HG03571 (cell line): Measurements from ENCODE around the gene OR14C36.
"Not testable (repeated sequence)": the region's sequence is repeated elsewhere in the genome, so short reads cannot be mapped to it uniquely, and the experiment has no call there.

Experiments
- ATAC-seq: cut with Tn5 transposase; IDR thresholded peaks from one replicate; pipeline ENCODE4 v1.9.1; 2021; ENCODE audit not compliant: unreplicated experiment

Gene OR14C36, protein sequence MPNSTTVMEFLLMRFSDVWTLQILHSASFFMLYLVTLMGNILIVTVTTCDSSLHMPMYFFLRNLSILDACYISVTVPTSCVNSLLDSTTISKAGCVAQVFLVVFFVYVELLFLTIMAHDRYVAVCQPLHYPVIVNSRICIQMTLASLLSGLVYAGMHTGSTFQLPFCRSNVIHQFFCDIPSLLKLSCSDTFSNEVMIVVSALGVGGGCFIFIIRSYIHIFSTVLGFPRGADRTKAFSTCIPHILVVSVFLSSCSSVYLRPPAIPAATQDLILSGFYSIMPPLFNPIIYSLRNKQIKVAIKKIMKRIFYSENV

DNA sequence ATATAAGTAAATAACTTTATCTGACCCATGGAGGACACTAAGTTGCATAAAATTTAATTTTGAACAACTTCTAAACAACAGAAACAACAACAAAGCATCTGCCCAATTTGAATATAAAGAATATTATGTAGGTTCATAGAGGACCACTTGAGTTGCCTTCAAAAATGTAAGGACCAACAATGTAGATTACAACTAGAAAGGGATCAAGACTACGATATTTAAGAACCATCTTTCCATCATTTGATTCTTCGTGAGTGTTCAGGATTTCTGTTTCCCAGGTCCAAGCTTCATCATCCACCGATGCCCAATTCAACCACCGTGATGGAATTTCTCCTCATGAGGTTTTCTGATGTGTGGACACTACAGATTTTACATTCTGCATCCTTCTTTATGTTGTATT is at the start of gene OR14C36:
Gene OR14C36, plus strand, starts transcription at position 301 of the 400 bp plus-strand sequence. Its CDS starts 0 bp downstream, at position 301.
- ATAC-seq = no peak

DNA sequence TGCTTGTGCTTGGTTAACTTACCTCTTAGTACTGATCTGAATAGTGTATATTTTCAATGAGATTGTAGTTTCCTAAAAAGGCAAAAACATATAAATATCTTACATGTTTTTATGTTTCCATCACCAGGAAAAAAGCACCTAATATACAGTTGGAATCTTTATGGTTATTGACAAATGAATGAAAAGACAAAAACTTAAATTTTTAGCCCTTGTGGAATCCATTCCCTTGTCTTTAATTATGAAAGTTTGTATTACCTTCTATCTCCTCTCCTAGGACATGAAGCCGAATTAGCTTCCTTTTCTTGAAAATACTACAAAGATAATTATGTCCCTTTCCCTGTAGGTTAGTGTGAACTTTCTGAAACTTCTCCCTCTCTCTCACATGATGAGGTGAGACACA is 45.3 kb upstream of the OR14C36 start, which contains the start of gene OR2T12:
Gene OR2T12, minus strand, starts transcription at position 101 of the 400 bp plus-strand sequence. CDS start 7,846 bp downstream, outside the sequence.
- ATAC-seq = no peak

DNA sequence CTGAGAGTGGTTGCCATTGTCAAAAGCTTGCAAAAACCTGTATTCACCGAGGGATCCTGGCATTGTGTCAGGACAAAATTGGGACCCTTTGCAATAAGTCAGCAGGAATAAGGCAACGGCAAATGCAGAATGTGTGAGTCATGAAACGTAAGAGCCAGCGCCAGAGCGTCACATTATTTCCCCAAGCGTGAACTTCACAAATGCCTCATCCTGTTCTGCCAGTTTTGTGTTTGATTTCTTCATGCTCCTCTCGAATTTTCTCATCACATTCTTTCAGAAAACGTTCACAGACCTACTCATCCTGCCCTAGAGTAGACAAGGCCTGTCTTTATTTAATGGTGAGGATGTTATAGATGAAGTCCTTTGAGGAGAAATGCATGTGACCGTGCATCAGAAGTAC is 42.9 kb upstream of the OR14C36 start:
- not testable (repeated sequence) for ATAC-seq

DNA sequence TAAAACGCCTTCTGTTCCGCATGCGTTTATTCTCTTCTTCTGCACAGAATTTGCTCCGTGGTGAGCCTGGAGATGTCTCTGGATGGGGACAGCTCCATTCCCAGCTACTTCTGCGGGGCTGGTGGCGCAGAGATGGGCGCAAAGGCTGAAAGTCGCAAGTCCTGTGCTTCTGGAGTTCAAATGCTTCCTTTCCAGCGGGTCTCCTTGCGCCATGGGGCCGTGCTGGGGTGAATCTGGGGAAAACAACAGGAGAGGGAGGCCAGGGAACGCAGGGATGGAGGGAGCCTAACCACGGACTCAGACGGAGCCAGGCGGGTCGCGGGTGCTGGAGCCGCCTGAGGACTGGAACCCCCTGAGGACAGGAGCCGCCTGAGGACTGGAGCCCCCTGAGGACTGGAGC is 42.5 kb upstream of the OR14C36 start:
- no peak for ATAC-seq

DNA sequence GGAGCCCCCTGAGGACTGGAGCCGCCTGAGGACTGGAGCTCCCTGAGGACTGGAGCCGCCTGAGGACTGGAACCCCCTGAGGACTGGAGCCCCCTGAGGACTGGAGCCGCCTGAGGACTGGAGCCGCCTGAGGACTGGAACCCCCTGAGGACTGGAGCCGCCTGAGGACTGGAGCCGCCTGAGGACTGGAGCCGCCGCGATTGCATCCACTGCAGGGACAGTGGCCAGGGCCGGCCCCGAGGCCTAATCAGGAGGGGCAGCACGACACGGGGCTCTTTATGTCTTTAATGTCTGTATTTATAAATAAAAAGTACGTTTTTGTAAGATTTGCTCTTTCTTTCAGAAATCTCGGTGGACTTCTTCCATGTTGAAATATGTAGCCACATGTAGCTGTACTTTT is 41.8 kb upstream of the OR14C36 start:
- ATAC-seq = not testable (repeated sequence)

DNA sequence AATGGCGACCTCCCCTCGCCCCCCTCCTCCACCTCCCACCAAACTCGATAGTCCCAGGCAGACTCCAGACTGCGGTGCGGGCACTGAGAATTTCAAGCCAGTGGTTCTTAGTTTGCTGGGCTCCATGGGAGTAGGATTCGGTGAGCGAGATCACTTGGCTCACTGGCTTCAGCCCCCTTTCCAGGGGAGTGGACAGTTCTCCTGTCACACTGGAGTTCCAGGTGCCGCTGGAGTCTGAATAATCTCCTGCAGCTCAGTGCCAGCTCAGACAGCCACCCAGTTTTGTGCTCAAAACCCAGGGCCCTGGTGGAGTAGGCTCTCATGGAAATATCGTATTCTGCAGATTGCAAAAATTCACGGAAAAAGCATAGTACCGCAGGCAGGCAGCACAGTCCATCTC is 31.8 kb upstream of the OR14C36 start:
- ATAC-seq = no peak

DNA sequence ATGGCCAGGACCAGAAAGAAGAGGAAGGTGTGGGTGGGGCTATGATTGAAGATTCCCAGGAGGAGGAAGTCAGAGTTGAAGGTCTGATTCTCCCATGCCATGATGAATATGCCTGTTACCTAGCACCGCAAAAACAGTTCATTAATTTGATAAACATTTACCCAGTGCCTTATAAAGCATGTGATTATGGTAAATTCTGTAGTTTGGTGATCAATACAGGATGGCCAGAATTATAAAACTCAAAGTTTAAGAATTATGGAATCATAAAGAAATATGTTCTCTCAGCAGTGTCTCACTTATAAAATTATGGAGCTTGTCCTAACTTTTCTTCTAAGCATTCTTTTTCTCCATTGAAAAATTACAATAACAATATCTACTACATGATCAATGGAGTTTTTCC is 24.1 kb upstream of the OR14C36 start, which contains the start of gene OR2M7:
Gene OR2M7, minus strand, starts transcription at position 101 of the 400 bp plus-strand sequence. Its CDS starts 0 bp downstream, at position 101.
- no peak for ATAC-seq

DNA sequence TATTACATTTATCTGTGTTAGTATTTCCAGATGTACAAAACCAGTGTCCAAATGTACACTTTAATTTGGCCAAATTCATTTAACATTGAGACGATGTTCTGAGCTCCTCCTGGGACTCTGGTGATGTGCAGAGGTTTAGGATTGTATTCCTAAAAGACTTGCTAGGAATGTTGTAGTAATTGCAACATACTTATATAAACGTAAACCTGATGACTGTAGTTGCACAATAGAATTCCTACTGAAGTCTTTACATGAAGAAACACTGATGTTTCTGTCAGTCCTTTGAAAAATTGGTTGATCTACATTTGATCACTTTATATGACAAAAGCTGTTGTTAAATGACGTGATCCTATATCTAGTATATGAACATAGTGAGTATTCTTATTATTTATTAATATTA is 5.1 kb upstream of the OR14C36 start:
- no peak for ATAC-seq

DNA sequence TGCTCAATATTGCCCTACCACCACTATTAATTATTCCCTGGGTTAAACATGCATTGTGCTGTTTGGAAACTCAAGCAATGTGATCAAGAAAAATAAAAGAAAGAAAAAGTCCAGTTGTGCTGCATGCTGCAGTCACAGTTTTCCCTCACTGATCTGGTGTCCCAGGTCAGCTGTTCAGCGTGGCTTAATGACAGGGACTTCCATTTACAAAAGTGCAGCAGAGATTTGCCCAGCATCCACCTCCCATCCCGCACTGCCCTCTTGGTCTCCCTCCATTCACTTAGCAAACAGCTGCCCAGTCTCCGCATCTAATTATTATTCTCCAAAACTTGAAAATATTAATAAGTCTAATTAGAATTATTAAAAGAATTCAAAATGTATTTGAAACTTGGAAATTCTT is 10.8 kb downstream of the OR14C36 start:
- no peak for ATAC-seq

DNA sequence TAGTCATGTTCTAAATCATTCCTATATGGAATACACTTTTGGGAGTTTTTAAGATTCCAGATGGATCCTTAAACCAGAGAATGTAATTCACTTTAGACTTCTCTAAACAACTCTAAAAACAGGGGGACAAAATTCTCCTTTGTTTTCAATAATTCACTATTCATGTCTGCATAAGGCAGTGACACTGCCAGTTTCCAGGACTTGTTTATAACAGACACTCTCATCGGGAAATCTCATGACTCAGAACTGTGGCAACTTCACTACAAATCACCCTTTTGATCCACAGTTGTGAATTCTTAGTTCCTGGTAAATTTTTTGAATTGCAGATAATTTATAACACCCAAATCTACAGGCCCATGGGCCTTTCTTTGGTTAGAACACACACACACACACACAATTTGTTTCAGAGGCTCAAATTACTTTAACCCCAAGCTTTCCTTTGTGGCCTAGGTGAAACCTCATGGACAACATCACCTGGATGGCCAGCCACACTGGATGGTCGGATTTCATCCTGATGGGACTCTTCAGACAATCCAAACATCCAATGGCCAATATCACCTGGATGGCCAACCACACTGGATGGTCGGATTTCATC is 12.6 kb downstream of the OR14C36 start, which contains the start of gene OR2T4:
Gene OR2T4, plus strand, starts transcription at position 545 of the 595 bp plus-strand sequence. Its CDS starts 0 bp downstream, at position 545.
- ATAC-seq = no peak

DNA sequence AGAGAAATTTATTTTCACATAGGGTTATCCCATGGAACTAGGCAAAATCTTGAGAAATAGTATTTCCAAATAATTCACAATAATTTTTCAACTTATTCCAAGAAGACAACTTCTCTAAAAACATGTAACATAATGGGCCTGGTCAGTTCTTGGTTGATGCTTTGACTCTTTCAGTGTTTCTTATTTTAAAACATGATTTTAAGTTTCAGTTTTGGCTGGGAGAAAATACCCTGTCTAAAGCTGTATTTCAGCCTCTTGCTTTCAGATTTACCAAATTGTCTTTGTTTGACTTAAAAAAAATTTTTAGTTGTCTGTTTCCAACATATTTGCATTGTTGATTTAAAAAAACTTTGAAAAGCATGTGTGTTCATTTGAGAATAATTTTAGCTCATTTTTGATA is 18.0 kb downstream of the OR14C36 start:
- ATAC-seq = no peak

DNA sequence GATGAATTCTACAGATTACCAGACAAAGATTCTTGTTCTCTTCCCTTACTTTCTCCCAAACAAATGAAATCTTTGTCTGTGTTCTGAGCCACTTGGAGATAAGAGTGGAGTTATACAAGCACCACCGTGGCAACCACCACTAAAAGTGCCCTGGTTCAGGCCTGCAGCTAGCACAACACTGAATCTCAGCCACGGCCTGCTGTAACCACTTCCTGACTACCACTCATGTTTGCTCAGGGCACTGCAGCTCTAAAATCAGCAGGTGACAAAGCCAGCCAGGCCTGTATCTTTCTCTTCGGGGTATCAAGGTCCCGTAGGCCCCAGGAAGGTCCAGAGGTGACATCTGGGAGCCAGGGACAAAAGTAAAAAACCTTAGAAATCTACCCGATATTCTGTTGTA is 23.8 kb downstream of the OR14C36 start:
- ATAC-seq = no peak

DNA sequence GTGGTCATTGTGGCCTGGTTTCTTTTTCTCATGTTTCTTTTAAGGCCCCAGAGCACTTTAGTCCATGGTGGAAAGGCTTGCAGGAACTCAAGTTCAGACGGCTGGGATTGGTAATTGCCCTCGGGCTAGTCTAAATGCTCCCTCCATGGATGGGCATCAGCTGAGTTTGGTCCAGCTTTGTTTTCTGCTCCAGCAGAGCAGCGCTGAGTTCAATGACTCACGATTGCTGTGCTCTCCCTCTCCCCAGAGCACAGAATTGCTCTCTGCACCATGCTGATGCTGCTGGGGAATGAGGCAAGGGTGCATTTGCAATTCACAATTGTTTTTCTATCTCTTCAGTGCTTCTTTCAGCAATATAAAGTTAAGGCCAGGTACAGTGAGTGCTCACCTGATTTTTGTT is 25.2 kb downstream of the OR14C36 start:
- ATAC-seq = no peak

DNA sequence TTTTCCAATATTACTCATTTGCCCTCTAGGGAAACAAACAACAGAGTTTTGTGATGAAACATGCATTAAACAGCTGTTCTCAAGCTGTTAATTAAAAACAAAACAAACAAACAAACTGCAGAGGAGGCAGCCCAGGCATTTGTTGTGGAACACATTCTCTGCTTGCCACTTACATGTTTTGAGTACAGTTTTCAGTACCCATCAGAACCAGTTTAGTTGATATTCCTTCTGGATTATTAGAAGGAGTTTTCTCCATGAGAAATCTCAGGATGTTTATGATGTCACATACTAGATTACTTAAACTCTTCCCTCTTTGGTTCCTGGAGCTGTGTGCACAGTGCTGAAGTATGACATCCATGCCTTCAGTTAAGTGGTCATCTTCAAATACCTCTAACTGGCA is 26.9 kb downstream of the OR14C36 start, which contains the start of gene OR2T6:
Gene OR2T6, plus strand, starts transcription at position 301 of the 400 bp plus-strand sequence. CDS start 11,863 bp downstream, outside the sequence.
- no peak for ATAC-seq

DNA sequence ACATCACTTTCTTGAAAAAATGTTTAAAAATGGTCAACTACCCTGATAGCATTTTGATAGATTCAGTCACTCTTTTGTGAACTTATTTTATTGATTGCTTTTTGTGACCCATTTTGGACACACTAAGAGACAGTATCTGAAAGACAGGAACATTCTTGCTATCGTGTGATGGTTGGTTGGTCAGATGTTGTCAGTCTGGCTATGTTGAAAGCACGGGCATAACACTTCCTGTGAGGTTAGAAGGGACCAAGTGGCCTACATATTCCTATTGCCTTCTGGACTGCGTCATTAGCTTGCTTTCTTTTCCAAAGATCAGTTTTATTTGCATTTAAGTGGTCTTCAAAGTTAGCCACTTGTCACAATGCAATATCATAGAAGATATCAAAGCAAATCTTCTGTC is 28.3 kb downstream of the OR14C36 start:
- no peak for ATAC-seq

DNA sequence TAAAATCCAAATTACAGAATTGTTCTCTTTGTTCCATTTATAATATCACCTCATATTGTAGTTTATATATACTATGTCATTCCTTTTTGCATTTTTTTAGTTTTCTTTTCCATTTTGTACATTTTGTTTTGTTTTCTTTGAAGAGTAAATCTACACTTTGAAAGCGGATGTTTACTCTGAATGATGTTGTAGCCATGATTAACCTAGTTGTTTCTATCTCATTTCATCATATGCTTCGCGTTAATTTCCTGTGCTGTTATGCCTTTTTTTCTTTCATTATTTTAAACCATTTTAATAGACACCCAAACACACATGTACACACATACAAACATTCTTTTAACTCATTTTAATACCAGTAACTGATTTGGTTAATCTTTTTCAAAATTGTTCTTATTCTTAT is 32.3 kb downstream of the OR14C36 start:
- ATAC-seq = no peak

DNA sequence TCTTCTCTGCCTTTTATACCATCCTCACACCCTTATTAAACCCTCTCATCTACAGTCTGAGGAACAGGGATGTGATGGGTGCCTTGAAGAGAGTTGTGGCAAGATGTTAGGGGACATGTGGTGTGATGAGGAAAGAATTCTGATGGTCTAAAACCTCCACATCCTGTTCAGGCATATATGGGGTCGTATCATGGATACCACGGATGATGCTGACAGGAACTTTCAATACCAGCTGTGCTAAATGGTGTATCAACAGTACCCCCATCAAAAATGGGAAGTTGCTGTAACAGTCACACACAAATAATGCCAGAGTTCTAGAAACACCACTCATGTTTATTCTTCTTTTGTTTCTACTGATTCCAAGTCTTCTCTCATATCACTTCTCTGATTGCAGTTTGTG is 39.9 kb downstream of the OR14C36 start:
- ATAC-seq = no peak

DNA sequence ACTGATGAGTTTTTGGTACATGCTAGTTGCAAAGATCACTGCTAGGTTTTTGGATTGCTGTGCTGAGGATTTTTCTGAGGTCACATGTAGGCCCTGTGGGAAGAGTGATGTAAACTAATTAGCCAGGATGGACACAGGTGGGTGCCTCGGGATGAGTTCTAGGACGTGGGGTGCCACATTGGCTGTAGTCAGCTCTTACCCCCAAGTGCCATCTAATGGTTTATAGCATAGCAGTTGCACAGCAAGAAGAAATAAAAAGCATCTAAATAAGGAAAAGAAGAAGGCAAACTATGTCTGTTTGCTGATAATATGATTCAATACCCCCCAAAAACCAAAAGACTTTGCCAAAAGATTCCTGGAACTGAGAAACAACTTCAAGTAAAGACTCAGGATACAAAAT is 44.5 kb downstream of the OR14C36 start:
- no peak for ATAC-seq
